DND-41 (cell line): Measurements from ENCODE around the gene HMCN2.

Experiments
- EZH2 ChIP-seq: IDR thresholded peaks from 3 replicates; pipeline ENCODE4 v1.6.1; 2012; ENCODE audit warnings: borderline replicate concordance, low read depth, mild to moderate bottlenecking, moderate library complexity, low read length, inconsistent platforms; ENCODE audit not compliant: severe bottlenecking
- TF ChIP-seq, protein P1 (sequence below): IDR thresholded peaks from 2 replicates; pipeline ENCODE4 v1.5.1; 2012; ENCODE audit warnings: borderline replicate concordance, low read length, moderate library complexity, mild to moderate bottlenecking; ENCODE audit not compliant: poor library complexity, severe bottlenecking; ENCODE audit errors: extremely low read depth

DNA sequence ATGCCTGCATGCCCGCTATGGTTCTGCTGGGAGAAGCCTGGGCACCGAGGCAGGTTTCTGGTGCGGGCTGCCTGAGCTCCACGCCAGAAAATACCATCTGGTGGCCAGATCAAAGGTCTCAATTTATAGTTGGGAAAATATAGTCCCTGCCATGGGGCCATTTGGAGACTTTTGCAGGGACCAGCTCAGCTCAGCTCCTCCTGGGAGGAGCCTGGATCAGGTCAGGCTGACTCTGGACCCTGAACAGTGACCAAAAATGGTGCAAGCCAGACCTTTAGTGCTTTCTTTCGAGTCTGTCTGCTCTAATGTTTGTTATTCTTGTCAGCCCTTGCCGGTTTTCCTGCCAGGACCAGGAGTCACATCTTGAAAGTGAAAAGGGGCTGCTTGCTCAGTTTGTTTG, 31.8 kb downstream of the HMCN2 start:
- TF ChIP-seq, protein P1, sequence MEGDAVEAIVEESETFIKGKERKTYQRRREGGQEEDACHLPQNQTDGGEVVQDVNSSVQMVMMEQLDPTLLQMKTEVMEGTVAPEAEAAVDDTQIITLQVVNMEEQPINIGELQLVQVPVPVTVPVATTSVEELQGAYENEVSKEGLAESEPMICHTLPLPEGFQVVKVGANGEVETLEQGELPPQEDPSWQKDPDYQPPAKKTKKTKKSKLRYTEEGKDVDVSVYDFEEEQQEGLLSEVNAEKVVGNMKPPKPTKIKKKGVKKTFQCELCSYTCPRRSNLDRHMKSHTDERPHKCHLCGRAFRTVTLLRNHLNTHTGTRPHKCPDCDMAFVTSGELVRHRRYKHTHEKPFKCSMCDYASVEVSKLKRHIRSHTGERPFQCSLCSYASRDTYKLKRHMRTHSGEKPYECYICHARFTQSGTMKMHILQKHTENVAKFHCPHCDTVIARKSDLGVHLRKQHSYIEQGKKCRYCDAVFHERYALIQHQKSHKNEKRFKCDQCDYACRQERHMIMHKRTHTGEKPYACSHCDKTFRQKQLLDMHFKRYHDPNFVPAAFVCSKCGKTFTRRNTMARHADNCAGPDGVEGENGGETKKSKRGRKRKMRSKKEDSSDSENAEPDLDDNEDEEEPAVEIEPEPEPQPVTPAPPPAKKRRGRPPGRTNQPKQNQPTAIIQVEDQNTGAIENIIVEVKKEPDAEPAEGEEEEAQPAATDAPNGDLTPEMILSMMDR = no peak
- no peak for TF ChIP-seq EZH2
